Trophoblast cell (in vitro differentiated cells and primary cell): ENCODE data around the gene INVS.

Experiments used
- DNase-seq, 2 donors: peaks; one replicate each; pipeline ENCODE4 v3.0.0-alpha.2; 2016
- H2AFZ ChIP-seq: 2 replicates; pipeline ENCODE4 v1.6.1; 2013; ENCODE audit warnings: low read length, moderate library complexity, mild to moderate bottlenecking; ENCODE audit not compliant: insufficient read depth, poor library complexity
- H2AK5ac ChIP-seq: 2 replicates; pipeline ENCODE4 v1.6.1; 2013; ENCODE audit warnings: mild to moderate bottlenecking, low read length
- H2BK120ac ChIP-seq: 2 replicates; pipeline ENCODE4 v1.6.1; 2013; ENCODE audit warnings: low read length, mild to moderate bottlenecking, moderate library complexity; ENCODE audit not compliant: insufficient read depth, poor library complexity
- H2BK12ac ChIP-seq: 2 replicates; pipeline ENCODE4 v1.6.1; 2013; ENCODE audit warnings: mild to moderate bottlenecking, low read length, moderate library complexity
- H2BK5ac ChIP-seq: 2 replicates; pipeline ENCODE4 v1.6.1; 2013; ENCODE audit warnings: low read length, low read depth, moderate library complexity, mild to moderate bottlenecking; ENCODE audit not compliant: poor library complexity
- H3K14ac ChIP-seq: 2 replicates; pipeline ENCODE4 v1.6.1; 2013; ENCODE audit warnings: mild to moderate bottlenecking, low read length
- H3K18ac ChIP-seq: 2 replicates; pipeline ENCODE4 v1.6.1; 2013; ENCODE audit warnings: mild to moderate bottlenecking, low read length
- H3K23ac ChIP-seq: 2 replicates; pipeline ENCODE4 v1.6.1; 2013; ENCODE audit warnings: low read length
- H3K27ac ChIP-seq: 2 replicates; pipeline ENCODE4 v1.5.1; 2013; ENCODE audit warnings: low read depth, mild to moderate bottlenecking, inconsistent platforms, low read length, moderate library complexity
- H3K27me3 ChIP-seq: 2 replicates; pipeline ENCODE4 v1.6.1; 2013; ENCODE audit warnings: inconsistent platforms, mild to moderate bottlenecking, low read length, moderate library complexity; ENCODE audit not compliant: insufficient read depth
- H3K36me3 ChIP-seq, 2 experiments: 1 replicate in 1 of 2; 2 replicates in 1 of 2; pipeline ENCODE4 v1.6.1; 2013; ENCODE audit warnings: low read length in 2 of 2, mild to moderate bottlenecking in 2 of 2, moderate library complexity in 1 of 2; ENCODE audit not compliant: insufficient read depth in 2 of 2, control insufficient read depth in 1 of 2
- H3K4ac ChIP-seq: 2 replicates; pipeline ENCODE4 v1.6.1; 2013; ENCODE audit warnings: low read depth, mild to moderate bottlenecking, low read length, moderate library complexity
- H3K4me1 ChIP-seq, 2 experiments: 1 replicate in 1 of 2; 2 replicates in 1 of 2; pipeline ENCODE4 v1.6.1; 2013; ENCODE audit warnings: low read length in 2 of 2, mild to moderate bottlenecking in 2 of 2, moderate library complexity in 1 of 2; ENCODE audit not compliant: insufficient read depth in 2 of 2, control insufficient read depth in 1 of 2
- H3K4me2 ChIP-seq: 2 replicates; pipeline ENCODE4 v1.6.1; 2013; ENCODE audit warnings: inconsistent platforms, mild to moderate bottlenecking, low read length, moderate library complexity
- H3K4me3 ChIP-seq: 2 replicates; pipeline ENCODE4 v1.5.1; 2013; ENCODE audit warnings: mild to moderate bottlenecking, low read depth, low read length, inconsistent platforms
- H3K79me1 ChIP-seq: one replicate; pipeline ENCODE4 v1.6.1; 2013; ENCODE audit warnings: low read length
- H3K79me2 ChIP-seq: 2 replicates; pipeline ENCODE4 v1.6.1; 2013; ENCODE audit warnings: low read length, mild to moderate bottlenecking; ENCODE audit not compliant: control insufficient read depth, insufficient read depth, poor library complexity
- H3K9ac ChIP-seq: 2 replicates; pipeline ENCODE4 v1.6.1; 2013; ENCODE audit warnings: mild to moderate bottlenecking, low read length
- H3K9me3 ChIP-seq: 2 replicates; pipeline ENCODE4 v1.6.1; 2013; ENCODE audit warnings: low read depth, mild to moderate bottlenecking, control low read depth, inconsistent platforms, low read length; ENCODE audit not compliant: insufficient read depth
- H4K12ac ChIP-seq: 2 replicates; pipeline ENCODE4 v1.6.1; 2013; ENCODE audit warnings: low read depth, mild to moderate bottlenecking, low read length, moderate library complexity
- H4K8ac ChIP-seq: 2 replicates; pipeline ENCODE4 v1.6.1; 2013; ENCODE audit warnings: low read depth, mild to moderate bottlenecking, low read length, moderate library complexity
- H4K91ac ChIP-seq: one replicate; pipeline ENCODE4 v1.6.1; 2013; ENCODE audit warnings: low read depth, mild to moderate bottlenecking, low read length, moderate library complexity
- WGBS: extraction: QIAGEN DNeasy Blood & Tissue Kit; methylation state at CpG from one replicate; pipeline ENCODE4 v1.1.7; 2013; ENCODE audit warnings: missing lambda C conversion rate; ENCODE audit not compliant: insufficient read length, insufficient coverage; ENCODE audit errors: extremely low coverage; 5-methylcytosine and 5-hydroxymethylcytosine counted together

The INVS gene

GRCh38 chr9:100117316-100117715 lies 18.3 kb downstream of the INVS start:
- Histone ChIP-seq H4K12ac (no peak overlapping the region), H4K91ac (no peak overlapping the region), H3K23ac (no peak overlapping the region), H2BK5ac (no peak overlapping the region), H3K4me3 (no peak overlapping the region), H3K79me1 (no peaks in the 10 kb centered on the region), H3K9me3 (no peaks in the 10 kb centered on the region), H2AFZ (no peak overlapping the region), H2BK12ac (no peak overlapping the region), H2BK120ac (no peak overlapping the region), H3K79me2 (no peaks in the 10 kb centered on the region), H3K9ac (no peak overlapping the region), H3K36me3 (peaks cover 0 to 2% of the 10 kb centered on the region in 2 experiments), H3K18ac (no peak overlapping the region), H4K8ac (no peak overlapping the region), H3K4ac (no peak overlapping the region), H3K4me1 (no peaks in the 10 kb centered on the region), H3K4me2 (no peak overlapping the region), H2AK5ac (no peak overlapping the region), H3K14ac (no peak overlapping the region), H3K27me3 (no peaks in the 10 kb centered on the region), H3K27ac (no peak overlapping the region)
- WGBS: 100% methylated on average over 1 of the region's 25 CpGs
- no peak for DNase-seq

DNA sequence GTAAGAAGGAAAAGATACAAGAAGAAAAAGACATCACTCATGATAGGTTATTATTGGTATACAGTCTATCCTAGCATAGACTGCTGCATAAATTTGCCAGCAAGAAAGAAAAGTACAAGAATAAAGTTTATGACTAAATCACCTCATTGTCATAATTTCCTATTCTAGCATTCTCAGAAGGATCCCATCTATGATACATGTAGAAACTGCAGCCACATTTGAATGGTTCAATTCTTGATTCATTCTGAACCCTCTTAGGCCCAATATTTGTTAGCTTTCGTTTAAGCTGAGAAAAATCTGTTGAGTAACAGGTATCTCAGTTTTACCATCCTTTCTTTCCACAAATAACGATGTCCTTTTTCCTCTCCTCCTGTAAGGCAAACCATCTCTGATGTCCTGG lies 21.2 kb downstream of the INVS start:
- no peak overlapping the region for H3K4me3 ChIP-seq
- no peaks in the 10 kb centered on the region for H3K79me2 ChIP-seq
- no peaks in the 10 kb centered on the region for H3K79me1 ChIP-seq
- no CpG with 5 or more reads among the region's 2 CpGs for WGBS
- no peak for DNase-seq
- no peak overlapping the region for H2BK5ac ChIP-seq
- no peaks in the 10 kb centered on the region for H3K9me3 ChIP-seq
- no peak overlapping the region for H3K23ac ChIP-seq
- H2AK5ac ChIP-seq: no peak overlapping the region
- peaks cover 0 to 2% of the 10 kb centered on the region in 2 experiments for H3K36me3 ChIP-seq
- no peak overlapping the region for H3K4me2 ChIP-seq
- no peak overlapping the region for H4K91ac ChIP-seq
- H3K9ac ChIP-seq: no peak overlapping the region
- H3K27me3 ChIP-seq: no peaks in the 10 kb centered on the region
- H2BK120ac ChIP-seq: no peak overlapping the region
- H3K18ac ChIP-seq: no peak overlapping the region
- no peak overlapping the region for H4K12ac ChIP-seq
- H3K4me1 ChIP-seq: no peaks in the 10 kb centered on the region
- no peak overlapping the region for H2AFZ ChIP-seq
- no peak overlapping the region for H3K27ac ChIP-seq
- no peak overlapping the region for H4K8ac ChIP-seq
- no peak overlapping the region for H3K14ac ChIP-seq
- no peak overlapping the region for H2BK12ac ChIP-seq
- H3K4ac ChIP-seq: no peak overlapping the region

GRCh38 chr9:100125236-100125635 lies 26.2 kb downstream of the INVS start:
- H3K79me2 ChIP-seq: no peaks in the 10 kb centered on the region
- no peak overlapping the region for H4K8ac ChIP-seq
- no peak overlapping the region for H3K4me3 ChIP-seq
- no peak overlapping the region for H2BK5ac ChIP-seq
- no peak for DNase-seq
- H3K36me3 ChIP-seq: no peaks in the 10 kb centered on the region
- H3K9ac ChIP-seq: no peak overlapping the region
- no peaks in the 10 kb centered on the region for H3K79me1 ChIP-seq
- H2BK120ac ChIP-seq: no peak overlapping the region
- no peak overlapping the region for H3K18ac ChIP-seq
- no peaks in the 10 kb centered on the region for H3K4me1 ChIP-seq
- H3K9me3 ChIP-seq: no peaks in the 10 kb centered on the region
- no peak overlapping the region for H3K14ac ChIP-seq
- no peak overlapping the region for H4K91ac ChIP-seq
- no CpG with 5 or more reads among the region's 2 CpGs for WGBS
- H3K4me2 ChIP-seq: no peak overlapping the region
- H2BK12ac ChIP-seq: no peak overlapping the region
- H3K4ac ChIP-seq: no peak overlapping the region
- no peak overlapping the region for H4K12ac ChIP-seq
- no peak overlapping the region for H2AFZ ChIP-seq
- no peak overlapping the region for H2AK5ac ChIP-seq
- no peak overlapping the region for H3K27ac ChIP-seq
- no peak overlapping the region for H3K23ac ChIP-seq
- H3K27me3 ChIP-seq: no peaks in the 10 kb centered on the region

GRCh38 chr9:100125910-100126309 lies 26.9 kb downstream of the INVS start:
- Histone ChIP-seq H3K79me2 (no peaks in the 10 kb centered on the region), H3K27me3 (no peaks in the 10 kb centered on the region), H2BK12ac (no peak overlapping the region), H2AFZ (no peak overlapping the region), H3K4me3 (no peak overlapping the region), H3K4me1 (no peaks in the 10 kb centered on the region), H3K9me3 (no peaks in the 10 kb centered on the region), H3K4me2 (no peak overlapping the region), H3K9ac (no peak overlapping the region), H2BK5ac (no peak overlapping the region), H3K27ac (no peak overlapping the region), H3K18ac (no peak overlapping the region), H3K23ac (no peak overlapping the region), H2BK120ac (no peak overlapping the region), H2AK5ac (no peak overlapping the region), H4K12ac (no peak overlapping the region), H3K36me3 (no peaks in the 10 kb centered on the region), H4K91ac (no peak overlapping the region), H3K79me1 (no peaks in the 10 kb centered on the region), H3K14ac (no peak overlapping the region), H3K4ac (no peak overlapping the region), H4K8ac (no peak overlapping the region)
- WGBS: no CpG with 5 or more reads among the region's 2 CpGs
- no peak for DNase-seq
